Heart left ventricle (tissue), 16 donors: ENCODE results near the gene SORCS2. TPM values are rescaled to one million over a fixed set of nuclear protein-coding genes. Genes with fewer than 3 reads are reported as not detected.

Source experiments
- ATAC-seq, 4 donors: fragments of 200-7000 bp; cut with Tn5 transposase; one replicate each; pipeline ENCODE4 v1.9.1; 2020 to 2022; ENCODE audit warnings: moderate library complexity in 4 of 4, mild to moderate bottlenecking in 3 of 4, moderate number of reproducible peaks in 1 of 4
- DNase-seq, 5 donors: peaks; one replicate each; pipeline ENCODE4 v3.0.0-alpha.2; 2020
- H3K27ac ChIP-seq, 12 donors: fragments of 200-600 bp; sonication (generic) in 4 of 12; one replicate each; pipeline versions ENCODE4 v1.5.0 to v1.8.0; 2016 to 2022; ENCODE audit warnings: mild to moderate bottlenecking in 2 of 12
- H3K27me3 ChIP-seq, 9 donors: fragments of 200-600 bp; sonication (generic) in 2 of 9; one replicate each; pipeline versions ENCODE4 v1.5.1 to v1.8.0; 2016 to 2022; ENCODE audit warnings: mild to moderate bottlenecking in 3 of 9
- H3K36me3 ChIP-seq, 9 donors: fragments of 200-600 bp; sonication (generic) in 2 of 9; one replicate each; pipeline versions ENCODE4 v1.5.0 to v1.8.0; 2018 to 2022; ENCODE audit warnings: mild to moderate bottlenecking in 2 of 9
- H3K4me1 ChIP-seq, 12 donors: fragments of 200-600 bp; sonication (generic) in 4 of 12; one replicate each; pipeline versions ENCODE4 v1.5.0 to v1.8.0; 2016 to 2022; ENCODE audit warnings: mild to moderate bottlenecking in 3 of 12
- H3K4me3 ChIP-seq, 12 donors: fragments of 200-600 bp; sonication (generic) in 4 of 12; one replicate each; pipeline versions ENCODE4 v1.5.0 to v1.8.0; 2017 to 2022; ENCODE audit warnings: mild to moderate bottlenecking in 9 of 12, moderate library complexity in 4 of 12
- H3K9me3 ChIP-seq, 12 donors: fragments of 200-600 bp; sonication (generic) in 4 of 12; one replicate each; pipeline versions ENCODE4 v1.5.0 to v1.8.0; 2016 to 2022; ENCODE audit warnings: mild to moderate bottlenecking in 1 of 12
- CTCF ChIP-seq, 12 donors: fragments of 200-600 bp; sonication (generic) in 4 of 12; IDR thresholded peaks; one replicate each; pipeline versions ENCODE4 v1.5.0 to v1.8.0; 2018 to 2022; ENCODE audit warnings: antibody characterized with exemption in 12 of 12, mild to moderate bottlenecking in 5 of 12
- POLR2A ChIP-seq, 2 donors: fragments of 450-650 bp; IDR thresholded peaks; one replicate each; pipeline ENCODE4 v1.6.1; 2017; ENCODE audit warnings: antibody characterized with exemption in 2 of 2, mild to moderate bottlenecking in 2 of 2, moderate library complexity in 2 of 2
- WGBS, 4 donors: extraction: QIAGEN DNeasy Blood & Tissue Kit in 2 of 4; methylation state at CpG; one replicate each; pipeline versions ENCODE4 v1.1.5 to v1.1.7; 2013 to 2018; 5-methylcytosine and 5-hydroxymethylcytosine counted together
- intact Hi-C, 10 donors: fragments of 100-400 bp; cut with DNase I; formaldehyde crosslinking; loops; one replicate each; pipeline versions ENCODE4 v1.11.1 to v1.14.2; 2022
- polyA plus RNA-seq, 2 donors: library from polyadenylated mRNA; stranded (reverse); fragments of 200-250 nt; gene quantifications; one replicate each; pipeline ENCODE4 v1.2.3, GENCODE V29; 2013
- total RNA-seq, 9 donors: library from RNA; depleted of rRNA in 2 of 9; stranded (reverse); fragments of >200 nt in 2 of 9; fragmentation: NEBNext Ultra II Directional in 3 of 9; extraction: Animal tissue kit (Norgen Biotek cat#: 25700) in 3 of 9; gene quantifications; one replicate each; pipeline versions ENCODE4 v1.1.0 to v1.2.4, GENCODE V29; 2016 to 2023
- donor health status: ischemic (EF 13 %, LVEDD 7.1; RV severe dilation, severe dysfunction).
- donor health status: healthy with polysubstance abuse.
- donor health status: DM: no; HTN: yes; CAD: no.
- donor health status: DM: no; HTN: no; CAD: no.
- donor health status: ischemic (EF 25% LVEDD 6.9; RV normal size, moderate dysfunction).
- donor health status: ischemic (EF 25% LVEDD 5.7; RV mildly dilated, moderate dysfunction).
- donor health status: healthy.
- donor health status: DM: yes; HTN: yes; CAD: no.
- donor health status: ischemic (EF 35%, LVEDD 5.7; RV mildly dilated, moderate dysfunction).
- donor health status: nonischemic (EF 11% LVEDD 7.7; RV severe dilation, severe dysfunction).
- donor health status: DM: yes; HTN: yes; CAD: no.
- donor health status: PGD.
- donor health status: ischemic (EF 29% LVEDD 5.4; RV normal size, mild dysfunction).
- donor health status: nonischemic (EF 23%, LVEDD 6.1; RV moderate dilation, normal function).

The SORCS2 gene
- total and polyA plus RNA-seq, 11 donors = 0.28 to 5.5 (median 2.4) TPM

- no peak for ATAC-seq
Measured at GRCh38 chr4:7374571-7374970, 182.2 kb downstream of the SORCS2 start.

GRCh38 chr4:7375427-7375826 is 183.1 kb downstream of the SORCS2 start:
- no peak overlapping the region for H3K27ac ChIP-seq
- H3K9me3 ChIP-seq = no peaks in the 10 kb centered on the region
- intact Hi-C loops = no loop called here
- H3K36me3 ChIP-seq = no peaks in the 10 kb centered on the region
- DNase-seq (peak in 1 of 5 donors; percentile 17), ATAC-seq (no peak)
- peaks cover 0 to 8% (median 0%) of the 10 kb centered on the region in 12 donors for H3K4me1 ChIP-seq
- peaks cover 0 to 4% (median 0%) of the 10 kb centered on the region in 9 donors for H3K27me3 ChIP-seq
- TF ChIP-seq POLR2A (IDR thresholded peaks at IDR 0.05) (no peak), CTCF (IDR thresholded peaks at IDR 0.05) (no peak)
- 79 to 87% (median 84%) methylated on average over 9 of the region's 9 CpGs for WGBS, 4 donors
- H3K4me3 ChIP-seq = no peak overlapping the region

More at GRCh38 chr4:7374571-7374970, 182.2 kb downstream of the SORCS2 start:
- H3K27ac ChIP-seq = no peak overlapping the region
- H3K36me3 ChIP-seq = no peaks in the 10 kb centered on the region
- intact Hi-C loops = no loop called here
- peaks cover 0 to 8% (median 0%) of the 10 kb centered on the region in 12 donors for H3K4me1 ChIP-seq
- TF ChIP-seq CTCF (IDR thresholded peaks at IDR 0.05) = no peak
- no peak for TF ChIP-seq POLR2A (IDR thresholded peaks at IDR 0.05)
- 89 to 96% (median 94%) methylated on average over 10 of the region's 10 CpGs for WGBS, 4 donors
- no peak overlapping the region for H3K4me3 ChIP-seq
- peaks cover 0 to 11% (median 0%) of the 10 kb centered on the region in 9 donors for H3K27me3 ChIP-seq
- no peaks in the 10 kb centered on the region for H3K9me3 ChIP-seq
- DNase-seq = peak in 1 of 5 donors; percentile 55

- Histone ChIP-seq H3K27me3 (peaks cover 0 to 4% (median 0%) of the 10 kb centered on the region in 9 donors), H3K4me3 (no peak overlapping the region), H3K27ac (no peak overlapping the region), H3K4me1 (peaks cover 0 to 16% (median 1%) of the 10 kb centered on the region in 12 donors), H3K9me3 (no peaks in the 10 kb centered on the region), H3K36me3 (no peaks in the 10 kb centered on the region)
- TF ChIP-seq POLR2A (IDR thresholded peaks at IDR 0.05) (no peak), CTCF (IDR thresholded peaks at IDR 0.05) (no peak)
- ATAC-seq (peak in 3 of 4 donors; percentile 49 to 73 (median 61)), DNase-seq (peak in 2 of 5 donors; percentile 45 to 61)
- intact Hi-C loops = no loop called here
- 34 to 42% (median 37%) methylated on average over 15 of the region's 15 CpGs for WGBS, 4 donors
Measured at GRCh38 chr4:7377223-7377865, 185.0 kb downstream of the SORCS2 start.

GRCh38 chr4:7379186-7379585 is 186.8 kb downstream of the SORCS2 start:
- H3K4me3 ChIP-seq = no peak overlapping the region
- H3K4me1 ChIP-seq = peaks cover 0 to 16% (median 1%) of the 10 kb centered on the region in 12 donors
- intact Hi-C loops = no loop called here
- no peaks in the 10 kb centered on the region for H3K36me3 ChIP-seq
- peaks cover 0 to 4% (median 0%) of the 10 kb centered on the region in 9 donors for H3K27me3 ChIP-seq
- DNase-seq (peak in 2 of 5 donors; percentile 6 to 28), ATAC-seq (no peak)
- H3K9me3 ChIP-seq = no peaks in the 10 kb centered on the region
- WGBS, 4 donors = 85 to 90% (median 88%) methylated on average over 9 of the region's 9 CpGs
- no peak overlapping the region for H3K27ac ChIP-seq
- TF ChIP-seq CTCF (IDR thresholded peaks at IDR 0.05) (no peak), POLR2A (IDR thresholded peaks at IDR 0.05) (no peak)
